Measurements from ENCODE around the gene NCK1. TPM values are rescaled to one million over a fixed set of nuclear protein-coding genes. Genes with fewer than 3 reads are reported as not detected.

Gene NCK1
- total and polyA plus RNA-seq, 10 of the 15 experiments (the other 5 are each of a cell fraction or from before 2014, with no cell fraction given), result 15.6 to 33.4 (median 25.0) TPM

GRCh38 chr3:136943436-136943835 lies 81.4 kb downstream of the NCK1 start:
- Histone ChIP-seq H3K4me3 (no peak overlapping the region), H3K4me2 (ENCODE audit: control insufficient read depth, insufficient read depth) (no peak overlapping the region)
- CTCF ChIA-PET, result interaction anchor here (0.9 to 1.5 kb wide), 3 partner anchors 10 to 191 kb away, joined by 3 to 4 read pairs (median 3); partner anchors contain the start of gene STAG1
- TF ChIP-seq PAX5 (IDR thresholded peaks at IDR 0.05; ENCODE audit: borderline replicate concordance, low read depth, low read length) (no peak), RELA (IDR thresholded peaks at IDR 0.05; ENCODE audit: borderline replicate concordance, partially characterized antibody) (no peak), USF2 (IDR thresholded peaks at IDR 0.05; ENCODE audit: borderline replicate concordance, low read depth, low read length) (no peak), BACH1 (IDR thresholded peaks at IDR 0.05; ENCODE audit: borderline replicate concordance) (no peak), MEF2B (IDR thresholded peaks at IDR 0.05; ENCODE audit: partially characterized antibody, poor library complexity, severe bottlenecking) (no peak), CBX3 (IDR thresholded peaks at IDR 0.05; ENCODE audit: borderline replicate concordance, low read depth) (no peak), KDM1A (IDR thresholded peaks at IDR 0.05; ENCODE audit: borderline replicate concordance) (no peak), CBX5 (IDR thresholded peaks at IDR 0.05; ENCODE audit: low read depth) (no peak), CHD4 (IDR thresholded peaks at IDR 0.05) (no peak), TBL1XR1 (IDR thresholded peaks at IDR 0.05; ENCODE audit: low read depth, low read length) (no peak), ZZZ3 (IDR thresholded peaks at IDR 0.05; ENCODE audit: control insufficient read depth, insufficient read length, low read depth) (no peak), POLR2A (IDR thresholded peaks at IDR 0.05; ENCODE audit: low read depth, low read length) (no peak), ZNF24 (IDR thresholded peaks at IDR 0.05) (no peak), ZNF384 (IDR thresholded peaks at IDR 0.05; ENCODE audit: borderline replicate concordance, low read depth, low read length) (no peak), GATAD2B (conservative IDR thresholded peaks at IDR 0.05; ENCODE audit: low read depth) (no peak), ESRRA (IDR thresholded peaks at IDR 0.05; ENCODE audit: low read length) (no peak), RCOR1 (conservative IDR thresholded peaks at IDR 0.05; ENCODE audit: low read depth, low read length) (no peak)
- TF ChIP-seq, protein P1, sequence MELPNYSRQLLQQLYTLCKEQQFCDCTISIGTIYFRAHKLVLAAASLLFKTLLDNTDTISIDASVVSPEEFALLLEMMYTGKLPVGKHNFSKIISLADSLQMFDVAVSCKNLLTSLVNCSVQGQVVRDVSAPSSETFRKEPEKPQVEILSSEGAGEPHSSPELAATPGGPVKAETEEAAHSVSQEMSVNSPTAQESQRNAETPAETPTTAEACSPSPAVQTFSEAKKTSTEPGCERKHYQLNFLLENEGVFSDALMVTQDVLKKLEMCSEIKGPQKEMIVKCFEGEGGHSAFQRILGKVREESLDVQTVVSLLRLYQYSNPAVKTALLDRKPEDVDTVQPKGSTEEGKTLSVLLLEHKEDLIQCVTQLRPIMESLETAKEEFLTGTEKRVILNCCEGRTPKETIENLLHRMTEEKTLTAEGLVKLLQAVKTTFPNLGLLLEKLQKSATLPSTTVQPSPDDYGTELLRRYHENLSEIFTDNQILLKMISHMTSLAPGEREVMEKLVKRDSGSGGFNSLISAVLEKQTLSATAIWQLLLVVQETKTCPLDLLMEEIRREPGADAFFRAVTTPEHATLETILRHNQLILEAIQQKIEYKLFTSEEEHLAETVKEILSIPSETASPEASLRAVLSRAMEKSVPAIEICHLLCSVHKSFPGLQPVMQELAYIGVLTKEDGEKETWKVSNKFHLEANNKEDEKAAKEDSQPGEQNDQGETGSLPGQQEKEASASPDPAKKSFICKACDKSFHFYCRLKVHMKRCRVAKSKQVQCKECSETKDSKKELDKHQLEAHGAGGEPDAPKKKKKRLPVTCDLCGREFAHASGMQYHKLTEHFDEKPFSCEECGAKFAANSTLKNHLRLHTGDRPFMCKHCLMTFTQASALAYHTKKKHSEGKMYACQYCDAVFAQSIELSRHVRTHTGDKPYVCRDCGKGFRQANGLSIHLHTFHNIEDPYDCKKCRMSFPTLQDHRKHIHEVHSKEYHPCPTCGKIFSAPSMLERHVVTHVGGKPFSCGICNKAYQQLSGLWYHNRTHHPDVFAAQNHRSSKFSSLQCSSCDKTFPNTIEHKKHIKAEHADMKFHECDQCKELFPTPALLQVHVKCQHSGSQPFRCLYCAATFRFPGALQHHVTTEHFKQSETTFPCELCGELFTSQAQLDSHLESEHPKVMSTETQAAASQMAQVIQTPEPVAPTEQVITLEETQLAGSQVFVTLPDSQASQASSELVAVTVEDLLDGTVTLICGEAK (IDR thresholded peaks at IDR 0.05; ENCODE audit: borderline replicate concordance), result no peak
- TF ChIP-seq, protein P2, sequence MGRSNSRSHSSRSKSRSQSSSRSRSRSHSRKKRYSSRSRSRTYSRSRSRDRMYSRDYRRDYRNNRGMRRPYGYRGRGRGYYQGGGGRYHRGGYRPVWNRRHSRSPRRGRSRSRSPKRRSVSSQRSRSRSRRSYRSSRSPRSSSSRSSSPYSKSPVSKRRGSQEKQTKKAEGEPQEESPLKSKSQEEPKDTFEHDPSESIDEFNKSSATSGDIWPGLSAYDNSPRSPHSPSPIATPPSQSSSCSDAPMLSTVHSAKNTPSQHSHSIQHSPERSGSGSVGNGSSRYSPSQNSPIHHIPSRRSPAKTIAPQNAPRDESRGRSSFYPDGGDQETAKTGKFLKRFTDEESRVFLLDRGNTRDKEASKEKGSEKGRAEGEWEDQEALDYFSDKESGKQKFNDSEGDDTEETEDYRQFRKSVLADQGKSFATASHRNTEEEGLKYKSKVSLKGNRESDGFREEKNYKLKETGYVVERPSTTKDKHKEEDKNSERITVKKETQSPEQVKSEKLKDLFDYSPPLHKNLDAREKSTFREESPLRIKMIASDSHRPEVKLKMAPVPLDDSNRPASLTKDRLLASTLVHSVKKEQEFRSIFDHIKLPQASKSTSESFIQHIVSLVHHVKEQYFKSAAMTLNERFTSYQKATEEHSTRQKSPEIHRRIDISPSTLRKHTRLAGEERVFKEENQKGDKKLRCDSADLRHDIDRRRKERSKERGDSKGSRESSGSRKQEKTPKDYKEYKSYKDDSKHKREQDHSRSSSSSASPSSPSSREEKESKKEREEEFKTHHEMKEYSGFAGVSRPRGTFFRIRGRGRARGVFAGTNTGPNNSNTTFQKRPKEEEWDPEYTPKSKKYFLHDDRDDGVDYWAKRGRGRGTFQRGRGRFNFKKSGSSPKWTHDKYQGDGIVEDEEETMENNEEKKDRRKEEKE (IDR thresholded peaks at IDR 0.05), result no peak

More at GRCh38 chr3:136943436-136943835, 81.4 kb downstream of the NCK1 start:
- no TSS peak for BruUV-seq (replicated peaks)
- ChIA-PET POLR2A (interaction anchor here (1.2 kb wide), 1 partner anchor 82 kb away, joined by 3 read pairs; the partner anchor contains the start of gene NCK1), RAD21 (ENCODE audit: unreplicated experiment) (no interaction called here), SMC1A (ENCODE audit: uncharacterized antibody, unreplicated experiment) (interaction anchor here (1.0 to 2.1 kb wide), 2 partner anchors 8 to 104 kb away, joined by 3 to 6 read pairs; no protein-coding TSS in a partner anchor)
- in situ Hi-C loops (cut with MboI) (no loop called here), intact Hi-C loops (cut with micrococcal nuclease; ENCODE audit: unreplicated experiment) (no loop called here)
- peaks cover 0 to 4% of the 10 kb centered on the region in 2 experiments; a peak in 2 of 4 replicates for H3K36me3 ChIP-seq (ENCODE audit: control insufficient read depth in 2 of 2, insufficient read depth in 2 of 2, low read length in 1 of 2)
- 38% methylated on average over 3 of the region's 3 CpGs for WGBS (ENCODE audit: insufficient coverage, insufficient replicate concordance, low lambda C conversion rate, missing lambda C conversion rate)
- H3K27ac ChIP-seq (ENCODE audit: control insufficient read depth, insufficient read depth), result no peak overlapping the region
- FAIRE-seq (no peak), ATAC-seq (no peak), DNase-seq (ENCODE audit: low read depth, low spot score) (no peak)
- peaks cover 10% of the 10 kb centered on the region for H3K4me1 ChIP-seq (ENCODE audit: control insufficient read depth, insufficient read depth, low read length)
- no peaks in the 10 kb centered on the region for H4K20me1 ChIP-seq (ENCODE audit: control insufficient read depth, insufficient read depth)
- no peak overlapping the region for H2AFZ ChIP-seq (ENCODE audit: control insufficient read depth, low read depth, low read length)
- no peaks in the 10 kb centered on the region; the same call in 2 of the 3 replicates for H3K9me3 ChIP-seq (replicated peaks; ENCODE audit: control insufficient read depth, insufficient read depth, low read length)
- H3K79me2 ChIP-seq (ENCODE audit: control insufficient read depth, insufficient read depth, low read length), result peaks cover 21% of the 10 kb centered on the region
- no peak overlapping the region for H3K9ac ChIP-seq (ENCODE audit: control insufficient read depth, insufficient read depth, low read length)
- no peaks in the 10 kb centered on the region for H3K27me3 ChIP-seq (replicated peaks in 1 of 2; ENCODE audit: control insufficient read depth in 2 of 2, insufficient read depth in 2 of 2, low read length in 1 of 2)

Data from GM12878 (cell line).